GM21423 (cell line): Measurements from ENCODE around the gene SPTBN5.

ENCODE experiments used
- ATAC-seq: cut with Tn5 transposase; IDR thresholded peaks from one replicate; pipeline ENCODE4 v1.9.1; 2021; ENCODE audit warnings: mild to moderate bottlenecking, moderate library complexity; ENCODE audit not compliant: unreplicated experiment

The SPTBN5 gene

GRCh38 chr15:41893422-41894250 is at the start of gene SPTBN5:
SPTBN5 (minus strand) TSS chr15:41894053; CDS start chr15:41893497, 556 bp downstream.
- no peak for ATAC-seq

- no peak for ATAC-seq
Measured at GRCh38 chr15:41942886-41943285, 49.0 kb upstream of the SPTBN5 start.

GRCh38 chr15:41941644-41942415 is 48.0 kb upstream of the SPTBN5 start:
- ATAC-seq: no peak

GRCh38 chr15:41940441-41940857 is 46.6 kb upstream of the SPTBN5 start:
- ATAC-seq: no peak

- no peak for ATAC-seq
Measured at GRCh38 chr15:41939986-41940385, 46.1 kb upstream of the SPTBN5 start.

- no peak for ATAC-seq
Measured at GRCh38 chr15:41937568-41937923, 43.7 kb upstream of the SPTBN5 start.

GRCh38 chr15:41936649-41937567 is 43.1 kb upstream of the SPTBN5 start:
- peak; percentile 46 for ATAC-seq

GRCh38 chr15:41936155-41936554 is 42.3 kb upstream of the SPTBN5 start:
- no peak for ATAC-seq

- no peak for ATAC-seq
Measured at GRCh38 chr15:41935566-41936020, 41.7 kb upstream of the SPTBN5 start.

GRCh38 chr15:41934843-41935242 is 41.0 kb upstream of the SPTBN5 start:
- no peak for ATAC-seq

GRCh38 chr15:41933771-41934170 is 39.9 kb upstream of the SPTBN5 start:
- no peak for ATAC-seq

GRCh38 chr15:41933326-41933725 is 39.5 kb upstream of the SPTBN5 start:
- no peak for ATAC-seq

- ATAC-seq: no peak
Measured at GRCh38 chr15:41932511-41933289, 38.8 kb upstream of the SPTBN5 start.

- ATAC-seq: no peak
Measured at GRCh38 chr15:41932101-41932500, 38.2 kb upstream of the SPTBN5 start.

- no peak for ATAC-seq
Measured at GRCh38 chr15:41930867-41931222, 37.0 kb upstream of the SPTBN5 start.

GRCh38 chr15:41930221-41930866 is 36.5 kb upstream of the SPTBN5 start:
- no peak for ATAC-seq

GRCh38 chr15:41928637-41929620 is 35.1 kb upstream of the SPTBN5 start:
- peak; percentile 74 for ATAC-seq

GRCh38 chr15:41928100-41928499 is 34.2 kb upstream of the SPTBN5 start:
- no peak for ATAC-seq

GRCh38 chr15:41927536-41927935 is 33.7 kb upstream of the SPTBN5 start:
- ATAC-seq: no peak
